ENCODE data around the gene PTPRO.

Gene PTPRO

DNA sequence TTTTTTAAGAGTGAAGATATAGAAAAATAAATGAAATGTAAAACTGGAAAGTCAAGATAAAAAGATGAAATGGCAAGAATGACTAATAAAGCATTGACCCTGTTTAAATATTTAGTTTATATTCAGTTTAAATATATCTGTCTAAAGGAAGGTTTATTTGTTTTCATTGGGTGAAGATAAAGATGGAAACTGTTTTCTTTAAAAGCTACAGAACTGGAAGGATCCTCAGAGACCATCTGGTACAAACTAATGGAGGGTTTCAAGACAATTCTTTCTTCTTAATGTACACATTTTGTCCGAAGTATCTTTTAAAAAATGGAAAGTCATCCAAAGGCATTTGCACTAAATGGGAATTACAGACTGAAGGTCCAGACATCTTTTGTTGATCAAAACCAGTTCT, 324.3 kb downstream of the PTPRO start:
- DNase-seq (ENCODE audit: low read depth), result no peak

Data from stimulated activated CD4-positive, alpha-beta T cell treated with anti-CD3 and anti-CD28 coated beads, Interleukin-2, amount 100 ng/mL, for 4 hours (primary cell).